ENCODE results near the gene ARID2. TPM values are rescaled to one million over a fixed set of nuclear protein-coding genes. Genes with fewer than 3 reads are reported as not detected.

ARID2 gene
- total RNA-seq, 4 donors from 2014 or later = 30.3 to 35.8 (median 32.8) TPM

GRCh38 chr12:45933504-45933903, 204.0 kb downstream of the ARID2 start:
- H3K27ac ChIP-seq = no peak overlapping the region
- H3K27me3 ChIP-seq = no peaks in the 10 kb centered on the region
- WGBS, 2 donors = 8 to 18% methylated on average over 2 of the region's 2 CpGs
- peaks cover 0 to 48% (median 0%) of the 10 kb centered on the region in 3 donors for H3K36me3 ChIP-seq
- H3K4me3 ChIP-seq = no peak overlapping the region
- DNase-seq (ENCODE audit: low spot score in 2 of 2) = no peak
- no peak for TF ChIP-seq POLR2A (IDR thresholded peaks at IDR 0.05)
- TF ChIP-seq EP300 (IDR thresholded peaks at IDR 0.05) = no peak
- TF ChIP-seq, protein P1, sequence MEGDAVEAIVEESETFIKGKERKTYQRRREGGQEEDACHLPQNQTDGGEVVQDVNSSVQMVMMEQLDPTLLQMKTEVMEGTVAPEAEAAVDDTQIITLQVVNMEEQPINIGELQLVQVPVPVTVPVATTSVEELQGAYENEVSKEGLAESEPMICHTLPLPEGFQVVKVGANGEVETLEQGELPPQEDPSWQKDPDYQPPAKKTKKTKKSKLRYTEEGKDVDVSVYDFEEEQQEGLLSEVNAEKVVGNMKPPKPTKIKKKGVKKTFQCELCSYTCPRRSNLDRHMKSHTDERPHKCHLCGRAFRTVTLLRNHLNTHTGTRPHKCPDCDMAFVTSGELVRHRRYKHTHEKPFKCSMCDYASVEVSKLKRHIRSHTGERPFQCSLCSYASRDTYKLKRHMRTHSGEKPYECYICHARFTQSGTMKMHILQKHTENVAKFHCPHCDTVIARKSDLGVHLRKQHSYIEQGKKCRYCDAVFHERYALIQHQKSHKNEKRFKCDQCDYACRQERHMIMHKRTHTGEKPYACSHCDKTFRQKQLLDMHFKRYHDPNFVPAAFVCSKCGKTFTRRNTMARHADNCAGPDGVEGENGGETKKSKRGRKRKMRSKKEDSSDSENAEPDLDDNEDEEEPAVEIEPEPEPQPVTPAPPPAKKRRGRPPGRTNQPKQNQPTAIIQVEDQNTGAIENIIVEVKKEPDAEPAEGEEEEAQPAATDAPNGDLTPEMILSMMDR (IDR thresholded peaks at IDR 0.05) = no peak
- H3K4me1 ChIP-seq = peaks cover 0 to 25% (median 0%) of the 10 kb centered on the region in 4 donors
- H3K9me3 ChIP-seq = no peaks in the 10 kb centered on the region

DNA sequence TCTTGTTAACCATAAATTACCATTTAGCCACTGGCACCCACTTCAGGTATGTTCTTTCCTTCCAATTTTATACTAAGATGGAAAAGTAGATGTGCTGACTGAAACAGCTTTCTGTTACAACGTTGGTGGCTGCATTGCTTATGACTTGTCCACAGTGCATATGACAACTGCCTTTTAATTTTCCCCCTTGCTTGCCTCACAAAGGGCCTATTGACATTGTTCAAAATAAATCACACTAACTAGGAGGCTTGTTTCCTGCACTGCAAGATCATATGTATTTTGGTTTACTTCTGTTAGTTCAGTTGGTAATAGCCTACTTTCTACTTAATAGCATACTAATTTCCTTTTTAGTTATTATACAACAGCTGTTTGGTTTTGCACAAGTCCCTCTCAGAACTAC, 205.4 kb downstream of the ARID2 start:
- no peak overlapping the region for H3K4me3 ChIP-seq
- no peak overlapping the region for H3K27ac ChIP-seq
- H3K4me1 ChIP-seq = peaks cover 0 to 29% (median 0%) of the 10 kb centered on the region in 4 donors
- 32 to 36% methylated on average over 1 of the region's 1 CpG for whole genome bisulfite sequencing, 2 donors
- TF ChIP-seq, protein P1 (IDR thresholded peaks at IDR 0.05) = no peak
- no peak for TF ChIP-seq POLR2A (IDR thresholded peaks at IDR 0.05)
- no peak for TF ChIP-seq EP300 (IDR thresholded peaks at IDR 0.05)
- H3K27me3 ChIP-seq = no peaks in the 10 kb centered on the region
- DNase-seq (ENCODE audit: low spot score in 2 of 2) = no peak
- peaks cover 0 to 42% (median 0%) of the 10 kb centered on the region in 3 donors for H3K36me3 ChIP-seq
- H3K9me3 ChIP-seq = no peaks in the 10 kb centered on the region

DNA sequence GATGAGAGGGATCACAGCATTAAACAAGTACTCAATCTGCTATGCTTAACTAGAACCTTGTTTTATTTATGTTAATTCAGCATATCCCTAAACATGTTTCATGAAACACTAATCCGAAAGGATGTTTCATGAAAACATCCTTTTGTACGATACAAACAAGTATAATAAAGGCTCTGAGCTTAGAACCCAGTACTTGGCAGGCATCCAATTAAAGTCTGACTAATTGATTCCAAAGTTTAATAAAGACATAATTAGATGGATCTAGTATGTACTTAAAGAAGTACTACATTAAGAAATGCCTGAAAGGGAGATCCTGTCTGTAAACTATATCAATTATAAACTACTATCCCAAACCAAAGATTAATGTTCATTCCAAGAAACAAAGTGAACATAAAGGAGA, 209.1 kb downstream of the ARID2 start:
- H3K9me3 ChIP-seq = no peaks in the 10 kb centered on the region
- peaks cover 0 to 43% (median 5%) of the 10 kb centered on the region in 3 donors for H3K36me3 ChIP-seq
- H3K27ac ChIP-seq = no peak overlapping the region
- 46 to 49% methylated on average over 2 of the region's 2 CpGs for WGBS, 2 donors
- H3K27me3 ChIP-seq = no peaks in the 10 kb centered on the region
- H3K4me1 ChIP-seq = peaks cover 0 to 24% (median 0%) of the 10 kb centered on the region in 4 donors
- no peak for TF ChIP-seq POLR2A (IDR thresholded peaks at IDR 0.05)
- TF ChIP-seq, protein P1 (IDR thresholded peaks at IDR 0.05) = no peak
- no peak for TF ChIP-seq EP300 (IDR thresholded peaks at IDR 0.05)
- no peak for DNase-seq (ENCODE audit: low spot score in 2 of 2)
- H3K4me3 ChIP-seq = no peak overlapping the region

- no peak for DNase-seq (ENCODE audit: low spot score in 2 of 2)
- H3K36me3 ChIP-seq = peaks cover 0 to 43% (median 5%) of the 10 kb centered on the region in 3 donors
- no peaks in the 10 kb centered on the region for H3K27me3 ChIP-seq
- TF ChIP-seq, protein P1 (IDR thresholded peaks at IDR 0.05) = no peak
- no peak for TF ChIP-seq EP300 (IDR thresholded peaks at IDR 0.05)
- no peak for TF ChIP-seq POLR2A (IDR thresholded peaks at IDR 0.05)
- no peak overlapping the region for H3K27ac ChIP-seq
- no peaks in the 10 kb centered on the region for H3K9me3 ChIP-seq
- 96 to 98% methylated on average over 2 of the region's 2 CpGs for WGBS, 2 donors
- H3K4me3 ChIP-seq = no peak overlapping the region
- H3K4me1 ChIP-seq = peaks cover 0 to 21% (median 3%) of the 10 kb centered on the region in 4 donors
These were observed 210.3 kb downstream of the ARID2 start for GRCh38 chr12:45939759-45940158.

GRCh38 chr12:45944771-45945170, 215.3 kb downstream of the ARID2 start:
- no peak for DNase-seq (ENCODE audit: low spot score in 2 of 2)
- TF ChIP-seq POLR2A (IDR thresholded peaks at IDR 0.05) = no peak
- TF ChIP-seq EP300 (IDR thresholded peaks at IDR 0.05) = no peak
- TF ChIP-seq, protein P1 (IDR thresholded peaks at IDR 0.05) = no peak
- Histone ChIP-seq H3K36me3 (peaks cover 0 to 63% (median 5%) of the 10 kb centered on the region in 3 donors), H3K27me3 (no peaks in the 10 kb centered on the region), H3K4me1 (peaks cover 0 to 13% (median 3%) of the 10 kb centered on the region in 4 donors), H3K4me3 (no peak overlapping the region), H3K9me3 (no peaks in the 10 kb centered on the region), H3K27ac (peak overlapping the region in 1 of 4 donors; percentile 39)
- WGBS, 2 donors = 61 to 76% methylated on average over 1 of the region's 1 CpG
